HepG2 (cell line): ENCODE results near the gene TRIM37. TPM values are rescaled to one million over a fixed set of nuclear protein-coding genes. Genes with fewer than 3 reads are reported as not detected.

ENCODE experiments used
- ARID4A ChIP-seq: sonication (generic); formaldehyde crosslinking; IDR thresholded peaks from 2 replicates; pipeline ENCODE4 v1.5.0; 2020; ENCODE audit warnings: mild to moderate bottlenecking, missing genetic modification reagents, borderline replicate concordance
- CHD4 ChIP-seq: fragments of 200-600 bp; sonication (generic); IDR thresholded peaks from 2 replicates; pipeline ENCODE4 v1.7.0; 2017; ENCODE audit warnings: mild to moderate bottlenecking, low read length, borderline replicate concordance
- CREM ChIP-seq, 2 experiments: sonication (generic) in 1 of 2; formaldehyde crosslinking in 1 of 2; IDR thresholded peaks; 2 replicates each; pipeline versions ENCODE4 v1.4.0 to v1.6.1; 2016 to 2020; ENCODE audit warnings: antibody characterized with exemption in 1 of 2, mild to moderate bottlenecking in 1 of 2, missing genetic modification reagents in 1 of 2
- FLYWCH1 ChIP-seq: sonication (generic); formaldehyde crosslinking; IDR thresholded peaks from 2 replicates; pipeline ENCODE4 v1.8.1; 2023; ENCODE audit warnings: mild to moderate bottlenecking, missing genetic modification reagents
- HIC2 ChIP-seq: sonication (generic); formaldehyde crosslinking; IDR thresholded peaks from 2 replicates; pipeline ENCODE4 v1.9.0; 2022; ENCODE audit warnings: low read depth, missing genetic modification reagents
- NR0B2 ChIP-seq: sonication (generic); formaldehyde crosslinking; IDR thresholded peaks from 2 replicates; pipeline ENCODE4 v1.4.0; 2020; ENCODE audit warnings: mild to moderate bottlenecking, missing genetic modification reagents
- PCBP1 ChIP-seq: fragments of 200-400 bp; formaldehyde crosslinking; IDR thresholded peaks from 2 replicates; pipeline ENCODE4 v1.6.1; 2017; ENCODE audit warnings: mild to moderate bottlenecking, low read depth, low read length, borderline replicate concordance
- PHF21A ChIP-seq: sonication (generic); formaldehyde crosslinking; IDR thresholded peaks from 2 replicates; pipeline ENCODE4 v1.5.0; 2020; ENCODE audit warnings: mild to moderate bottlenecking, missing genetic modification reagents
- POGK ChIP-seq: sonication (generic); formaldehyde crosslinking; conservative IDR thresholded peaks from 2 replicates; pipeline ENCODE4 v1.8.0; 2022; ENCODE audit warnings: mild to moderate bottlenecking, moderate library complexity, missing genetic modification reagents
- THAP9 ChIP-seq: sonication (generic); formaldehyde crosslinking; IDR thresholded peaks from 2 replicates; pipeline ENCODE4; 2020; ENCODE audit warnings: missing genetic modification reagents, mild to moderate bottlenecking, borderline replicate concordance
- ZNF17 ChIP-seq: sonication (generic); formaldehyde crosslinking; IDR thresholded peaks from 2 replicates; pipeline ENCODE4 v1.5.0; 2020; ENCODE audit warnings: mild to moderate bottlenecking, missing genetic modification reagents
- ZNF34 ChIP-seq: sonication (generic); formaldehyde crosslinking; IDR thresholded peaks from 2 replicates; pipeline ENCODE4 v1.4.0; 2020; ENCODE audit warnings: mild to moderate bottlenecking, missing genetic modification reagents, borderline replicate concordance
- ZNF619 ChIP-seq: sonication (generic); formaldehyde crosslinking; IDR thresholded peaks from 2 replicates; pipeline ENCODE4 v1.4.0; 2020; ENCODE audit warnings: mild to moderate bottlenecking, missing genetic modification reagents
- ZNF792 ChIP-seq: IDR thresholded peaks from 2 replicates; pipeline ENCODE4 v1.6.1; 2016
- ZSCAN21 ChIP-seq: sonication (generic); formaldehyde crosslinking; IDR thresholded peaks from 2 replicates; pipeline ENCODE4 v1.8.0; 2022; ENCODE audit warnings: mild to moderate bottlenecking, missing genetic modification reagents, moderate library complexity, borderline replicate concordance
- ZZZ3 ChIP-seq: sonication (generic); formaldehyde crosslinking; IDR thresholded peaks from 2 replicates; pipeline ENCODE4 v1.4.0; 2020; ENCODE audit warnings: missing genetic modification reagents, mild to moderate bottlenecking, borderline replicate concordance
- polyA plus RNA-seq, 8 experiments: library from polyadenylated mRNA; depleted of rRNA in 3 of 8; stranded (reverse) in 7 of 8; unstranded in 1 of 8; fragments of >200 nt; fragmentation: Illumina TruSeq in 4 of 8; extraction: Trizol in 4 of 8; gene quantifications; 2 replicates each; pipeline versions ENCODE4 v1.2.1 to v1.2.3, GENCODE V29; 2011 to 2016; ENCODE audit warnings: low read depth in 4 of 8, missing spikeins in 1 of 8, mixed read lengths in 1 of 8; ENCODE audit not compliant: insufficient read depth in 1 of 8
- total RNA-seq, 5 experiments: library from RNA; depleted of rRNA; stranded (reverse); fragments of >200 nt; fragmentation: Illumina TruSeq; extraction: Trizol; gene quantifications; 2 replicates each; pipeline ENCODE4 v1.2.3, GENCODE V29; 2016; ENCODE audit warnings: low read depth in 1 of 5

Gene TRIM37
- total and polyA plus RNA-seq, 2 of the 13 experiments (the other 11 are each of a cell fraction or from before 2014, with no cell fraction given) = 12.4 to 39.1 TPM

GRCh38 chr17:59106463-59107305 is at the start of gene TRIM37 (continued):
- TF ChIP-seq HIC2 (CRISPR knock-in tag) = 0 out of 2 replicates have a peak, but pooled peaks have one; percentile 1
- TF ChIP-seq ZNF619 (CRISPR knock-in tag) = peak; percentile 99; the same call in 1 of the 2 replicates
- peak; percentile 77; the same call in 1 of the 2 replicates for TF ChIP-seq NR0B2 (CRISPR knock-in tag)
- peak; percentile 1; the same call in 1 of the 2 replicates for TF ChIP-seq CREM (IDR thresholded peaks at IDR 0.05)
- no peak for TF ChIP-seq CREM (CRISPR knock-in tag; IDR thresholded peaks at IDR 0.05)
- peak; percentile 86; the same call in 1 of the 2 replicates for TF ChIP-seq PCBP1
- peak; percentile 64; the same call in 1 of the 2 replicates for TF ChIP-seq ZSCAN21
- peak; percentile 88 for TF ChIP-seq PHF21A (CRISPR knock-in tag)
- peak; percentile 96 for TF ChIP-seq THAP9 (CRISPR knock-in tag)
- no peak for TF ChIP-seq FLYWCH1 (CRISPR knock-in tag)
- no peak for TF ChIP-seq ZNF34 (CRISPR knock-in tag)
- TF ChIP-seq CHD4 = no peak
- TF ChIP-seq ARID4A (CRISPR knock-in tag) = peak; percentile 99
- TF ChIP-seq ZNF17 (CRISPR knock-in tag) = no peak
- TF ChIP-seq ZNF792 (CRISPR knock-in tag) = peak; percentile 87
- TF ChIP-seq ZZZ3 = no peak; the same call in 1 of the 2 replicates
- peak; percentile 11 for TF ChIP-seq POGK
